ENCODE data around the gene CHID1.
A peak's percentile ranks its signal among the peaks of the same experiment; 100 is the strongest.

DNA sequence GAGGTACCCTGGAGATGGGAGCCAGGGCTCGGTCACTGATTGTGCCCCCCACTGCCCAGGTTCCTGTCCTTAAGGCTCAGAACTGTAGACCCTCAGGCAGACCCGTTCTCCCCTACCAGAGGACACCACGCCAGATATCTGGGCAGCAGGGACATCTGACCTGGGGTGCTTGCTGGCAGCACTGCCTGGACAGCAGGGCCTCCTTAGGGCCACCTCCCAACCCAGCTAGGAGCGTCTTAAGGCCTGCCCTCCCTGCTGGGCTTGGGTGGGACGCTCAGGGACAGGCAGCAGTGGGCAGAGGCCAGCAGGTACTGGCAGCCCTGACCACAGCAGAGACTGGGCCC is 71.4 kb downstream of the CHID1 start:
- TF ChIP-seq STAT1 (IDR thresholded peaks at IDR 0.05; ENCODE audit: unreplicated experiment): no peak
- TF ChIP-seq, protein P1, sequence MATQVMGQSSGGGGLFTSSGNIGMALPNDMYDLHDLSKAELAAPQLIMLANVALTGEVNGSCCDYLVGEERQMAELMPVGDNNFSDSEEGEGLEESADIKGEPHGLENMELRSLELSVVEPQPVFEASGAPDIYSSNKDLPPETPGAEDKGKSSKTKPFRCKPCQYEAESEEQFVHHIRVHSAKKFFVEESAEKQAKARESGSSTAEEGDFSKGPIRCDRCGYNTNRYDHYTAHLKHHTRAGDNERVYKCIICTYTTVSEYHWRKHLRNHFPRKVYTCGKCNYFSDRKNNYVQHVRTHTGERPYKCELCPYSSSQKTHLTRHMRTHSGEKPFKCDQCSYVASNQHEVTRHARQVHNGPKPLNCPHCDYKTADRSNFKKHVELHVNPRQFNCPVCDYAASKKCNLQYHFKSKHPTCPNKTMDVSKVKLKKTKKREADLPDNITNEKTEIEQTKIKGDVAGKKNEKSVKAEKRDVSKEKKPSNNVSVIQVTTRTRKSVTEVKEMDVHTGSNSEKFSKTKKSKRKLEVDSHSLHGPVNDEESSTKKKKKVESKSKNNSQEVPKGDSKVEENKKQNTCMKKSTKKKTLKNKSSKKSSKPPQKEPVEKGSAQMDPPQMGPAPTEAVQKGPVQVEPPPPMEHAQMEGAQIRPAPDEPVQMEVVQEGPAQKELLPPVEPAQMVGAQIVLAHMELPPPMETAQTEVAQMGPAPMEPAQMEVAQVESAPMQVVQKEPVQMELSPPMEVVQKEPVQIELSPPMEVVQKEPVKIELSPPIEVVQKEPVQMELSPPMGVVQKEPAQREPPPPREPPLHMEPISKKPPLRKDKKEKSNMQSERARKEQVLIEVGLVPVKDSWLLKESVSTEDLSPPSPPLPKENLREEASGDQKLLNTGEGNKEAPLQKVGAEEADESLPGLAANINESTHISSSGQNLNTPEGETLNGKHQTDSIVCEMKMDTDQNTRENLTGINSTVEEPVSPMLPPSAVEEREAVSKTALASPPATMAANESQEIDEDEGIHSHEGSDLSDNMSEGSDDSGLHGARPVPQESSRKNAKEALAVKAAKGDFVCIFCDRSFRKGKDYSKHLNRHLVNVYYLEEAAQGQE (IDR thresholded peaks at IDR 0.05; ENCODE audit: unreplicated experiment): no peak
- no peak for TF ChIP-seq CREB1 (CRISPR knock-in tag; IDR thresholded peaks at IDR 0.05; ENCODE audit: low read depth)
- TF ChIP-seq, protein P2, sequence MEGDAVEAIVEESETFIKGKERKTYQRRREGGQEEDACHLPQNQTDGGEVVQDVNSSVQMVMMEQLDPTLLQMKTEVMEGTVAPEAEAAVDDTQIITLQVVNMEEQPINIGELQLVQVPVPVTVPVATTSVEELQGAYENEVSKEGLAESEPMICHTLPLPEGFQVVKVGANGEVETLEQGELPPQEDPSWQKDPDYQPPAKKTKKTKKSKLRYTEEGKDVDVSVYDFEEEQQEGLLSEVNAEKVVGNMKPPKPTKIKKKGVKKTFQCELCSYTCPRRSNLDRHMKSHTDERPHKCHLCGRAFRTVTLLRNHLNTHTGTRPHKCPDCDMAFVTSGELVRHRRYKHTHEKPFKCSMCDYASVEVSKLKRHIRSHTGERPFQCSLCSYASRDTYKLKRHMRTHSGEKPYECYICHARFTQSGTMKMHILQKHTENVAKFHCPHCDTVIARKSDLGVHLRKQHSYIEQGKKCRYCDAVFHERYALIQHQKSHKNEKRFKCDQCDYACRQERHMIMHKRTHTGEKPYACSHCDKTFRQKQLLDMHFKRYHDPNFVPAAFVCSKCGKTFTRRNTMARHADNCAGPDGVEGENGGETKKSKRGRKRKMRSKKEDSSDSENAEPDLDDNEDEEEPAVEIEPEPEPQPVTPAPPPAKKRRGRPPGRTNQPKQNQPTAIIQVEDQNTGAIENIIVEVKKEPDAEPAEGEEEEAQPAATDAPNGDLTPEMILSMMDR (conservative IDR thresholded peaks at IDR 0.05; ENCODE audit: low read depth in 2 of 2): no peak
- TF ChIP-seq EZH2 (IDR thresholded peaks at IDR 0.05; ENCODE audit: low read depth, unreplicated experiment): no peak
- TF ChIP-seq POLR2AphosphoS5 (IDR thresholded peaks at IDR 0.05; ENCODE audit: low read depth): 0 out of 2 replicates have a peak, but pooled peaks have one; percentile 2
- TF ChIP-seq ZNF331 (CRISPR knock-in tag; IDR thresholded peaks at IDR 0.05; ENCODE audit: low read depth): no peak
- no peak for TF ChIP-seq JUNB (IDR thresholded peaks at IDR 0.05; ENCODE audit: unreplicated experiment)
- no peak for TF ChIP-seq EZH2phosphoT487 (IDR thresholded peaks at IDR 0.05; ENCODE audit: unreplicated experiment)
- no peak for TF ChIP-seq NANOG (IDR thresholded peaks at IDR 0.05; ENCODE audit: borderline replicate concordance)

Data from GM23338 (cell line).